GM19324 (cell line): Measurements from ENCODE around the gene WASHC1.
"Not testable (repeated sequence)": the region's sequence is repeated elsewhere in the genome, so short reads cannot be mapped to it uniquely, and the experiment has no call there.

Source experiments
- ATAC-seq: cut with Tn5 transposase; IDR thresholded peaks from one replicate; pipeline ENCODE4 v1.9.1; 2021; ENCODE audit warnings: mild to moderate bottlenecking, moderate library complexity; ENCODE audit not compliant: unreplicated experiment, low FRiP score

WASHC1 gene, protein sequence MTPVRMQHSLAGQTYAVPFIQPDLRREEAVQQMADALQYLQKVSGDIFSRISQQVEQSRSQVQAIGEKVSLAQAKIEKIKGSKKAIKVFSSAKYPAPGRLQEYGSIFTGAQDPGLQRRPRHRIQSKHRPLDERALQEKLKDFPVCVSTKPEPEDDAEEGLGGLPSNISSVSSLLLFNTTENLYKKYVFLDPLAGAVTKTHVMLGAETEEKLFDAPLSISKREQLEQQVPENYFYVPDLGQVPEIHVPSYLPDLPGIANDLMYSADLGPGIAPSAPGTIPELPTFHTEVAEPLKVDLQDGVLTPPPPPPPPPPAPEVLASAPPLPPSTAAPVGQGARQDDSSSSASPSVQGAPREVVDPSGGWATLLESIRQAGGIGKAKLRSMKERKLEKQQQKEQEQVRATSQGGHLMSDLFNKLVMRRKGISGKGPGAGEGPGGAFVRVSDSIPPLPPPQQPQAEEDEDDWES

DNA sequence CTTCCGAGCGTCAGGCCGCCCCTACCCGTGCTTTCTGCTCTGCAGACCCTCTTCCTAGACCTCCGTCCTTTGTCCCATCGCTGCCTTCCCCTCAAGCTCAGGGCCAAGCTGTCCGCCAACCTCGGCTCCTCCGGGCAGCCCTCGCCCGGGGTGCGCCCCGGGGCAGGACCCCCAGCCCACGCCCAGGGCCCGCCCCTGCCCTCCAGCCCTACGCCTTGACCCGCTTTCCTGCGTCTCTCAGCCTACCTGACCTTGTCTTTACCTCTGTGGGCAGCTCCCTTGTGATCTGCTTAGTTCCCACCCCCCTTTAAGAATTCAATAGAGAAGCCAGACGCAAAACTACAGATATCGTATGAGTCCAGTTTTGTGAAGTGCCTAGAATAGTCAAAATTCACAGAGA lies at the start of gene WASHC1:
TSS of gene WASHC1 (minus strand) at position 101 of the 400 bp plus-strand sequence. CDS start 4,457 bp downstream, outside the sequence.
- not testable (repeated sequence) for ATAC-seq

DNA sequence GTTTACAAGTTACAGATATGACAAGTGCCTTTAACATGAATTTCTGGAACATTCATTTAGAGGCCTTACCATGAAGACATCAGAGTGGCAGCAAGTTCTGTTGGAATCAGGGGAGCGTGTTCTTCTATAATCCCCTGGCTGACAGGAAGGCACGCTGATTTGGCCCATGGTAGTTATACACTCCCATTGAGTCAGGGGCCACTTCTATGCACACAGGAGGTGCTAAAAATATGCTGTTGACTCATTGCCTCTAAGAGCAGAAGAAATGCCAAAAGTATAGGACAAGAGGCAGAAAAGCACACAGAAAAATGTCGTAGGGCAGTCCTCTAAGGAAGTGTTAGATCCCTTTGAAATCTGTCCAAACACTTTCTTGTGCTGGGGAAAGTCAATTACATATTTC lies 49.1 kb upstream of the WASHC1 start:
- ATAC-seq = not testable (repeated sequence)

DNA sequence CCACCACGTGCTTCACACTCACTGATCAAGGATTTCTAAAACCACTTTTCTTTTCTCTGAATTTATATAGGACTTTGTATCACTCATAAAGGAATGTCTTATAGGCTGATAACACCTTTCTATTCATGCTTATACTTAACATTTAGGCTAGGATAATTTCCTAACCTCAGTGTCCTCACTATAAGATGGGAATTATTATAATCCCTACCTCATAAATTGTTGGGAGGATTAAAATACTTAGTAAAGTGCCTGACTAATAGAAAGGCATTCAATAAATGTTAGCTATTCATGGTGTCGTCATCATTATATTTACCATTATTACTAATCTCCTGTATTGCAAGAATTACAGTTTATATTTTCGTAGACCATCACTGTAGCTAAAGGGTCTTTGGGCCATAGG lies 47.1 kb upstream of the WASHC1 start:
- ATAC-seq = not testable (repeated sequence)

DNA sequence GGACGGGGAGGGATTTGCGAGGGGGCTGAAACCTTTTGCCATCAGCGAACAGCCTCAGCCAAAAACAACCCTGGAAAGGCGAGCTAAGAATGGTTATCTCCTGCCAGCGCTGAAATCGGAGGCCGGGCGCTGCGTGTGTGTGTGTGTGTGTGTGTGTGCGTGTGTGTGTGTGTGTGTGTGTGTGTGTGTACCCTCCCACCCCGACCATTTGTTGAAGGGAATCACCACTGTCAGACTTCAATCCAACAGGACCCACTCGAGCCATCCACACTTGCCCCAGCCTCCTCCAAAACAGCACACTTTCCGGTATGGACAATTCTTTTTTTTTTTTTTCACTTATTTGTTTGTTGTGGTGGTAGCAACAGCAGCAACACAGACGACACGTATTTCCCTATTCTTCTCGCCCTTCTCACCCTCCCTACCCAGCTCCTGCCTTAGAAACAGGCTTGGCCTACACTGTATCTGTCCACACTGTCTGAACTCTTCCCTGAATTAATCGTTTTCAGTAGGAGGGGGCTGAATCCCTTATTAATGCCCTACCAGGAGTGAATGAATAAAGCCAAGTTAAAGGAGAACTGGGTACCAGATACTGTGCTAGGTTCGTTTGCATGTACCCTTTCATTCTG lies 44.8 kb upstream of the WASHC1 start:
- not testable (repeated sequence) for ATAC-seq

DNA sequence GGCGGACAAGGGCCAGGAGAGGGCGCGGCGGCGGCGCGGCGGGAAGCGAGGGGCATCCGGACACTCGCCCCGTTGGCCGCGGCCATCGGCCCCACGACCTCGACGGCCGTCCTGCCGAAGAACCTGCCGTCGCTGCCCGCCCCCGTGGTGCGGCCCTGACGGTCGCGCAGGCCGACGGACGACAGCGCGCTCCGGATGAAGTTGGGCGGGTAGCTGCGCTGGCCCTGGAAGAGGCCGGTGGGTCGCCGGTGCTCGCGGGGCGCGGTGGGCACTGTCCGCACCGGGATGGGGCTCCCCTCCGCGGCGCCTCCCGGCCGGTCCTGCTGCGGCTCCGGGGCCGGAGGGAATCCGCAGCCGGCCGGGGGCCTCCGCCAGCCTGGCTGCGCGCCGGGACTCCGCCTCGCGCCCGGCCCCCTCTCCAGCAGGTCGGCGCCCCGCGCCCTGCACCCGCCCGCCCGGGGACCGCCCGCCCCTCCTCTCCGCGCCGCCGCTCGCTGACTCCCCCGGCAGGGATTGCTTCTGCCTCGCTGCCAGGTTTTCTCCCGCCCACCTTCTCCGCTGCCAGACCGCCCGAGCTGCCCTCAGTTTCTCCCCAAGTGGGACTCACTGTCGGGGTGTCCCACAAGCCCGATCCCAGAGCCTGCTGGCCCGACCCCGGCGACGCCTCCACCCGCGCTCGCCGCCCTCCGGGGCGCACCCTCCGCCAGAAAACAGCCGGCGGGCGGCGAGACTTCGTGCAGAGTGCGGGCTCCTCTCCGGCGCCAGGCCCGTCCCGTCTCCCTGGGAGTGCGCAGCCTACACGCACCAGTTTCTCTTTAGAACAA lies 44.0 kb upstream of the WASHC1 start:
- not testable (repeated sequence) for ATAC-seq

DNA sequence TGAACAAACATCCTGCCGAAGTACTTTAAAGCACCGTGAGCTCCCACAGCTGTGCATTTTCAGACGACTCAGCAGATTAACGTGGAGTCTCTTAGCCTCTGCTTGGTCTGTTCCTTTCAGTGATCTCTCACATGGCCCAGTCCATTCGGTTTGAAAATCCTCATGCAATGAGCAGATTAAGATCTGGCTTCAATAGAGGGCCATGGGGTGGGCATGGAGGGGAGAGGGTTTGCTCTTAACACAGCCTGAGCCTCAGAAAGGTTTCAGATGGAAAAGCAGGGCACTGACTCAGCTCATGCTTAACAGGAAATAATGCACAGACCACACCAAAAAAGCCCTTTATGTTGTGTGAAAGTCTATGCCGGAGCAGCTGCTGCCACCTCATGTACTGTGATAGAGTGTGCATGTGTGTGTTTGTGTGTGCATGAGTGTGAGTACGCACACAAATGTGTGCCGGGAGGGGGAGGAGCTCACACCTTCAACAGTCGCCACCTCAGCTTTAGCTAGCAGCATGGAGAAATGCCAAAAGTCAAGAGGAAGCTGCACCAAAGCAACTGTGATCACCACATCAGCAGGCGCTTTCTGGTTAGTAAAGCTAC lies 33.9 kb upstream of the WASHC1 start:
- ATAC-seq = not testable (repeated sequence)

DNA sequence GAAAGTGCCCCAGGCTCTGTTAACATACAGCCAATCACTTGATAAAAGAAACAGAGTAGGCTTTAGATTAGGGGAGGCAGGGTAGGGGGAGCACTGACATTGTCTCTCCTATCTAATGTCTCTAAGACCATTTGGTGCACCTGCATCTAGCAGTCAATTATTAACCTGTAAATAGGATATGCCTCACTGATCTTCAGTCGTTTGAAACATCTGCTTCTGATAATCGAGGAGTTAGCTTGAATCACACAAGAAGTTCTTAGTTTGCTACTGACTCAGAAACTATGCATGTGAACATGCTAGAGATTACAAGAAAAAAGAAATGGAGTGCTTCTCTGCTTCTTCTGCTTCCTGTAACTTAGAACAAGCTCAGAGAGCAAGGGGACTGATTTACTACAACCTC lies 23.4 kb upstream of the WASHC1 start:
- peak; percentile 77 for ATAC-seq

DNA sequence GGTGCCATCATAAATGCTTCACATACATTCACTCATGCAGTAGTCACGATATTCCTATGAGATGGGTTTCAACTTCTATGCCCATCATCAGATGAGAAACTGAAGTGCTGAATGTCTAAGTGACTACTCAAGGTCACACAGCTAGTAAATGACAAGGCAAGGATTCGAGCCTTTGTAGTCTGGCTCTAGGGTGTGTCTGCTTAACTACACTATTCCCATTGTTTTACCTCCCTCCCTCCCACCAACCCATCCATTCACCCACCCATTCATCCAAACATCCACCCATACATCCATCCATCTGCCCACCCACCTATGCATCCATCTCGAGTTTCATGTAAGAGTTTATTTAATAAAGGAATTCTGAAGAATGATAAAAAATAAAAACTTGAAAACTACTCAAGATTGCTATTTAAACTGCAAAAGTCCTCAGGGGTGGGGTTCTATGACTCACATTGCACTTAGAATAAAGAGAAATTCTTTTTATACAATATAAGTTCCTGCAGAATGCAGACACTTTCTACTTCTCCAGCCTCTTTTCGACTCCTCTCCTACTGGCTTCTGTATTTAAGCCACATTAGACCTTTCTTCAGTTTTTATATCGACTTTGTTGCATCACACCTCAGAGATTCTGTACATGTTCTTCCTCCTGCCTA lies 19.1 kb upstream of the WASHC1 start:
- not testable (repeated sequence) for ATAC-seq

DNA sequence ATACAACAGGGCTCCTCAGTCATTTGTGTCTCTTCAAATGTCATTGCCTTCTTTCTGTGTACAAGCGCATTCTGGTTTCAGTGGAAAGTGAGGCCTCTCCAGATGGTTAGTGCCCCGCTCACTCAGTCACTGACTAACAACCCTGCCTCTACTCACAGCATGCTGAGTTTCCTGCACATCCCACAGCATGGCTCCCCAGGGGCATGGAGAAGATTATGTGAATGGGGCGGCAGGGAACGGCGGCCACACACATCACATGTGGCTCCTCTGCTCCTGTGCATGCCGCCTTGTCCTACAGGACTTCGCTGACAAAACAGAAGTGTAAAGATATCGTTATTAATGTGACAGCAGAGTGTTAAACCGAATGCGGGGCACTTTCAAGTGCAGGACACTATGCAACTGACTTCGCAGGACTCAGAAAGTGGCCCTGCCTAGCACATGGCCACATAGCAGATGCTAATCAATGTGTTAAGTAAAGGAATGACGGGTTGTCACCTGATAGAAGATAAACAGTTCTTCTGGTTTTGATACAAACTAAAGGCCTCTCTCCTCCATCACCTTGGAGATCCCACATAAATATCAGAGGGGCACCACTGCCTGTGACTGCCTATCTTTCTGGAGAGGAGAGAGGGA lies 17.5 kb upstream of the WASHC1 start:
- ATAC-seq = not testable (repeated sequence)

DNA sequence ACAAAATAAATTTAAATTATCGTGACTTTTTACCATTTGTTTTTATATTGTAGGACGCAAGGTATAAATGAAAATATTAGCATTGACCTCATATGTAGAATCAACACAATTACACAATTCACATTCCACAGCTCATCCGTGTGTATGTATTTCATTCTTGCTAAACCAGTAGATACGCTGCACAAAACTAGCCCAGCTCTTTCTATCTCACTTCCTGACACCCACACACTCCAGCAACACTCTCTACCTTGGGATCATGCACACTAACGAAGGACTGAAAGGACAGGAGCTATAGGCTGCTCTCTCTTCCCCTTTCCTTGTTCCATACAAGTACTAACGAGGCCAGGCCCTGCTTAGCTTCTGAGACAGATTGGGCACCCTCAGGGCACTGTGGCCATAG lies 16.9 kb upstream of the WASHC1 start:
- ATAC-seq = not testable (repeated sequence)

DNA sequence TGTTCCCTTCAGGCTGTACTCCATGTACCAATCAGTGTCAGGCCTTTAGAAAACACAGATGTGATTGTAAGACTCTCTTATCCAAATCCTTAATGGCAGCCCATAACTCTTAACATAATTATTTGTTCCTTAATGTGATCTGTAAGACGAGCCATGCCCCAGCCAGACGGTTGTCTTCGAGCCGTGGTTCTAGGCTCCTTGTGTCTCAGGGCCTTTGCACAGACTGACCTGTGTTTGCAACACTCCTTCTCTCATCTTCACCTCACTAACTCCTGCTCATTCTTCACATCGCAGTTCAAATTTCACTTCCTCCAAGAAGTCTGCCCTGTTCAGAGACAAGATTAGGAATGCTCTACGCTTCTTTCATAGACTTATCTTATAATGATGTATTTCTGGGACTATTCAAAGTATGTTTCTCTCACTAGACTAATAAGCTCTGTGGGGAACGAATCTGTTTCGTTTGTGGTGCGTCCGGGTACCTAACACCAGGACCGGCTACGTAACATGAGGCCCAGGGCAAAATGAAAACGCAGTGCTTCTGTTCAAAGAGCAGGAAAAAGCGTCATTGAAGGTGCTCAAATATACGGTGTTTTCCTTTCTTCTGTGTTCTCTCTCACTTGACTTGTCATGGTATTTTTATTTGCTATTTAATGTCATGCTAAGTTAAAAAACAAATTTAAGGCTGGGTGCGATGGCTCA lies 16.1 kb upstream of the WASHC1 start:
- not testable (repeated sequence) for ATAC-seq

DNA sequence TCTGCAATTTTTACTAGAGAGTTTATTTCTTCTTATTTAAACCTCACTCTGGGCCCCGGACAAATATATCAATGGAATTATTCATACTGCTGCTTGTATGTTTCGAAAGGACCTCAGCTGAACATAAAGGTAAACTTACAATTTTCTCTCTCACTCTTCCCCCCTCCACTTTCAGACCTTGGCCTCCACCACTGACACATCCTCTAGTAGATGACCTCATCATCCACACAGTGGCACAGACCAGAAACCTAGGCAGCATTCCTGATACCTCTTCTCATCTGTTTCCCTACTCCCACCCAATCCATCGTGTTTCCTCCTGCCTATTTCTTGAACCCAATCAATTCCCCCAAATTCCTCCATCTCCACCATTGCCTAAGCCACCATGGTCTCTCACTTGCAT lies 15.2 kb upstream of the WASHC1 start:
- not testable (repeated sequence) for ATAC-seq

DNA sequence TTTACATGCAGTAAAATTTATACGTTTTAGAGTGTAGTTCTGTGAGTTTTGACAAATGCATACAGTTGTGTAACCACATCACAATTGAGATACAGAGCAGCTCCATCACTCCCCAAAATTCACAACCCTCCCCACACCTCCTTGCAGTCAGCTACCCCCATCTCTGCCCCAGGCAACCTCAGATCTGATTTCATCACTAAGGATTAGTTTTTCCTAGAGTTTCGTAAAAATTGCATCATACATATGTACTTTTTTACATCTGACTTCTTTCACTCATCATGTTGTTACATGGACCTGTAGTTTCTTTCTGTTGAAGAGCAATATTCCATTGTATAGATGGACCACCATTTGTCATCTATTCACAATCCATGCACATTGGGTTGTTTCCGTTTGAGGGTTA lies 14.4 kb upstream of the WASHC1 start:
- ATAC-seq = not testable (repeated sequence)

DNA sequence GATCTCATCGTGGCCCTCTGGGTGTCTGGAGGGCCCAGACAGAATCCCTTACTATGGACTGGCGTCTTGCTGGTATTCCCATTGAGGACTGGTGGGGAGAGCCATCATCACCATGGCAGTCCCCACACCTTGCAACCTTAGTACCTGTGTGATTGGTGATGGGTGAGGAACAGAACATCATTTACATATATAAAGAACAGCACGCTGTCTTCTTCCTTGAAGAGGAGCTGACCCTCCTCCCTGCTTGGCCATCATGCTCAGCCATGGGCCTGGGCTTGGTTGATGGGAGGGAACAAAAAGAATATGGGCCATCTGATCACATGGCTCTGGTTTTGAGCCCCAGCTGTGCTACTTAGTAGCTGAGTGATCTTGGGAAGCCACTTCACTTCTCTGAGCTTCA lies 13.9 kb upstream of the WASHC1 start:
- not testable (repeated sequence) for ATAC-seq

DNA sequence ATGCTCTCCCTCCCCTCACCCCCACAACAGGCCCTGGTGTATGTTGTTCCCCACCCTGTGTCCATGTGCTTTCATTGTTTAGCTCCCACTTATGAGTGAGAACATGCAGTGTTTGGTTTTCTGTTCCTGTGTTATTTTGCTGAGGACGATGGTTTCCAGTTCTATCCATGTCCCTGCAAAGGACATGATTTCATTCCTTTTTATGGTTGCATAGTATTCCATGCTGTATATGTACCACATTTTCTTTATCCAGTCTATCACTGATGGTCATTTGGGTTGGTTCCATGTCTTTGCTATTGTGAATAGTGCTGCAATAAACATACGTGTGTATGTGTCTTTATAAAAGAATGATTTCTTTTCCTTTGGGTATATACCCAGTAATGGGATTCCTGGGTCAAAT lies 12.6 kb upstream of the WASHC1 start:
- not testable (repeated sequence) for ATAC-seq

DNA sequence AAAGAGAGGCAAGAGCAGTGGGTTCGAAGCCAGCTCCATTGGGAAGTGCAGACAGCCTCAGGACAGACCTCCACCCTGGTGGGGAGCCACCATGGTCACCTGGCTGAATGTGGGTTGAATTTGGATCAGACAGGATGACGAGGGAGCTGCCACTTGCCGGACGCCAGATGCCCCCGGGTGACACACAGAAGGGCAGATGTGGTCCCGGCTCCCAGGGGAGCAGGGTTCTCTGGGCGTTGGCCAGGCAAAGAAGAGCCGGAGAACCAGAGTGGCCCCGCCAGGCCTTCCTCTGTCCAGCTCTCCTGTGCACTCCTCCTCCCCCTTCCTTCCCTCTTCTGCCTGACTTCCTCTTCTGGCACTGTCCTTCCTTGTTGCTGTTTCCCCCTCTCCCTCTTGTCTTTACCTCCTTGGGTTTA lies 12.0 kb upstream of the WASHC1 start:
- ATAC-seq = not testable (repeated sequence)

DNA sequence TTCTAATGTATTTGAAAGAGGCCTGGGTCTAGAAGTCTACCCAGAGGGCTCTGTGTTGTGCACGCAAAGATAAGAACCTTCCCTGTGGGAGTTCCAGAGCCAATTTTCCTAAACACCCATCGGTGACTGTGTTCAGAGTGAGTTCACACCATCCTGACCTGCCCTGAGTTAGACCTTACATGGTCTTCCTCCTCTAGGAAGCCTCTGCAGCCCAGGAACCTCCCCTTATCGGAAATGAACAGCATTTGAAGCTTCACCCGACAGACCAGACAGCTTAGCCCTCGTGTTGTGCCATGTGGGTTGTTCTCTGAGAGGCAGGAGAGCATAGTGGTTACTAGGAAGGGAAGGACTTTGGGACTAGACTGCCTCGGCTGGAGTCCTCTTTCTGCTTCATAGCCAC lies 3.1 kb upstream of the WASHC1 start:
- ATAC-seq = not testable (repeated sequence)

DNA sequence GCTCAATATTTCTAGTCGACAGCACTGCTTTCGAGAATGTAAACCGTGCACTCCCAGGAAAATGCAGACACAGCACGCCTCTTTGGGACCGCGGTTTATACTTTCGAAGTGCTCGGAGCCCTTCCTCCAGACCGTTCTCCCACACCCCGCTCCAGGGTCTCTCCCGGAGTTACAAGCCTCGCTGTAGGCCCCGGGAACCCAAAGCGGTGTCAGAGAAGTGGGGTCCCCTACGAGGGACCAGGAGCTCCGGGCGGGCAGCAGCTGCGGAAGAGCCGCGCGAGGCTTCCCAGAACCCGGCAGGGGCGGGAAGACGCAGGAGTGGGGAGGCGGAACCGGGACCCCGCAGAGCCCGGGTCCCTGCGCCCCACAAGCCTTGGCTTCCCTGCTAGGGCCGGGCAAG lies 481 bp downstream of the WASHC1 start:
- ATAC-seq = not testable (repeated sequence)

DNA sequence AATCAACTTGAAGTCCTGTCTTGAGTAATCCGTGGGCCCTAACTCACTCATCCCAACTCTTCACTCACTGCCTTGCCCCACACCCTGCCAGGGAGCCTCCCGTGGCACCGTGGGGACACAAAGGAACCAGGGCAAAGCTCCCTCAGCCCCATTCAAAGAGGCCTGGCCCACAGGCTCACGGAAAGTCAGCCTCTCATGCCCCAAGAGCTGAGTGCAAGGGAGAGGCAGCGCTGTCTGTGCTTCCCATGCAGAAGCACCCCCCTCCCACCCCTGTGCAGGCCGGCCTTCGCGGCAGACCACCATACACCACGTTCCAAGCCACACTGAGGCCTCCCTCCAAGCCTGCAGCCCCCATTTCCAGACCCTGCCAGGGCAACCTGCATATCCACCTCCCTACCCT lies 7.6 kb downstream of the WASHC1 start:
- not testable (repeated sequence) for ATAC-seq
